ENCODE data around the gene A1CF. TPM values are rescaled to one million over a fixed set of nuclear protein-coding genes. Genes with fewer than 3 reads are reported as not detected.

Gene A1CF
- total and polyA plus RNA-seq, 10 of the 15 experiments (the other 5 are each of a cell fraction or from before 2014, with no cell fraction given) = 0.10 TPM; not detected in 9

DNA sequence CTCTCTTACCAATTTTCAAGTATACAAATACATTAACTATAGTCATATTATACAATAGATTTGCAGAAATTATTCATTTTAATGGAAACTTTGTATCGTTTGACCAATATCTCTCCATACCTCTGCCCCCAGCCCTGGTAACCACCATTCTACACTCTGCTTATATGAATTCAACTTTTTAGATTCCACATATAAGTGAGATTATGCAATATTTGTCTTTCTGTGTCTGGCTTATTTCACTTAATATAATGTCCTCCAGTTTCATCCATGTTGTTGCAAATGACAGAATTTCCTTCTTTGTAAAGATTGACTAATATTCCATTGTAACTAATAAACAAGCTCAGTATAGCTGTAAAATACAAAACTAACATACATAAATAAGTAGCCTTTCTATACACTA lies 55.4 kb downstream of the A1CF start:
- intact Hi-C loops (cut with micrococcal nuclease; ENCODE audit: unreplicated experiment) (no loop called here), in situ Hi-C loops (cut with MboI) (no loop called here)
- 54% methylated on average over 1 of the region's 1 CpG for WGBS (ENCODE audit: insufficient coverage, insufficient replicate concordance, low lambda C conversion rate, missing lambda C conversion rate)
- no peak for ATAC-seq
- Histone ChIP-seq H3K9me3 (replicated peaks; ENCODE audit: control insufficient read depth, insufficient read depth, low read length) (no peaks in the 10 kb centered on the region), H3K9ac (ENCODE audit: control insufficient read depth, insufficient read depth, low read length) (no peak overlapping the region), H3K4me3 (no peak overlapping the region), H3K4me1 (ENCODE audit: control insufficient read depth, insufficient read depth, low read length) (no peaks in the 10 kb centered on the region), H3K79me2 (ENCODE audit: control insufficient read depth, insufficient read depth, low read length) (no peaks in the 10 kb centered on the region), H3K36me3 (ENCODE audit: control insufficient read depth in 2 of 2, insufficient read depth in 2 of 2, low read length in 1 of 2) (no peaks in the 10 kb centered on the region), H3K27ac (ENCODE audit: control insufficient read depth, insufficient read depth) (no peak overlapping the region), H2AFZ (ENCODE audit: control insufficient read depth, low read depth, low read length) (no peak overlapping the region), H4K20me1 (ENCODE audit: control insufficient read depth, insufficient read depth) (no peaks in the 10 kb centered on the region), H3K27me3 (replicated peaks in 1 of 2; ENCODE audit: control insufficient read depth in 2 of 2, insufficient read depth in 2 of 2, low read length in 1 of 2) (no peaks in the 10 kb centered on the region), H3K4me2 (ENCODE audit: control insufficient read depth, insufficient read depth) (no peak overlapping the region)
- FAIRE-seq = no peak
- RAD21 ChIA-PET (ENCODE audit: unreplicated experiment) = no interaction called here
- POLR2A ChIA-PET = no interaction called here
- SMC1A ChIA-PET (ENCODE audit: uncharacterized antibody, unreplicated experiment) = no interaction called here
- no peak for DNase-seq (ENCODE audit: low read depth, low spot score)
- CTCF ChIA-PET = interaction anchor here (0.6 kb wide), 1 partner anchor 18 kb away, joined by 3 read pairs; no protein-coding TSS in a partner anchor
- TF ChIP-seq SMARCA5 (IDR thresholded peaks at IDR 0.05) = no peak
- TF ChIP-seq HDAC2 (IDR thresholded peaks at IDR 0.05) = no peak
- no peak for TF ChIP-seq NR2C1 (IDR thresholded peaks at IDR 0.05)
- no peak for TF ChIP-seq BACH1 (IDR thresholded peaks at IDR 0.05; ENCODE audit: borderline replicate concordance)
- no peak for TF ChIP-seq MTA3 (IDR thresholded peaks at IDR 0.05; ENCODE audit: borderline replicate concordance, low read length)
- no peak for TF ChIP-seq FOXM1 (IDR thresholded peaks at IDR 0.05; ENCODE audit: low read depth, low read length)
- TF ChIP-seq POLR2A (IDR thresholded peaks at IDR 0.05; ENCODE audit: low read depth, low read length) = no peak
- TF ChIP-seq FOS (IDR thresholded peaks at IDR 0.05; ENCODE audit: borderline replicate concordance, extremely low read depth, insufficient read length) = no peak
- no peak for TF ChIP-seq ATF3 (IDR thresholded peaks at IDR 0.05; ENCODE audit: borderline replicate concordance, extremely low read depth, low read depth, low read length)
- no peak for TF ChIP-seq REST (IDR thresholded peaks at IDR 0.05; ENCODE audit: low read depth, low read length)
- TF ChIP-seq RBBP5 (conservative IDR thresholded peaks at IDR 0.05) = no peak
- no peak for TF ChIP-seq BRCA1 (IDR thresholded peaks at IDR 0.05; ENCODE audit: low read depth, low read length)
- TF ChIP-seq YY1 (IDR thresholded peaks at IDR 0.05; ENCODE audit: low read depth, low read length) = no peak
- TF ChIP-seq RELA (IDR thresholded peaks at IDR 0.05; ENCODE audit: borderline replicate concordance, partially characterized antibody) = no peak
- no peak for TF ChIP-seq NRF1 (conservative IDR thresholded peaks at IDR 0.05; ENCODE audit: low read depth, low read length)
- TF ChIP-seq TBL1XR1 (IDR thresholded peaks at IDR 0.05; ENCODE audit: low read depth, low read length) = no peak
- no peak for TF ChIP-seq MEF2B (IDR thresholded peaks at IDR 0.05; ENCODE audit: partially characterized antibody, poor library complexity, severe bottlenecking)
- TF ChIP-seq CBX5 (IDR thresholded peaks at IDR 0.05; ENCODE audit: low read depth) = no peak
- TF ChIP-seq CEBPB (IDR thresholded peaks at IDR 0.05; ENCODE audit: borderline replicate concordance in 1 of 2, low read depth in 2 of 2, low read length in 2 of 2) = no peak
- no TSS peak for BruUV-seq (replicated peaks)

All from GM12878 (cell line).